ENCODE measurements around the gene DZIP3.
A peak's percentile ranks its signal among the peaks of the same experiment; 100 is the strongest.

The DZIP3 gene

DNA sequence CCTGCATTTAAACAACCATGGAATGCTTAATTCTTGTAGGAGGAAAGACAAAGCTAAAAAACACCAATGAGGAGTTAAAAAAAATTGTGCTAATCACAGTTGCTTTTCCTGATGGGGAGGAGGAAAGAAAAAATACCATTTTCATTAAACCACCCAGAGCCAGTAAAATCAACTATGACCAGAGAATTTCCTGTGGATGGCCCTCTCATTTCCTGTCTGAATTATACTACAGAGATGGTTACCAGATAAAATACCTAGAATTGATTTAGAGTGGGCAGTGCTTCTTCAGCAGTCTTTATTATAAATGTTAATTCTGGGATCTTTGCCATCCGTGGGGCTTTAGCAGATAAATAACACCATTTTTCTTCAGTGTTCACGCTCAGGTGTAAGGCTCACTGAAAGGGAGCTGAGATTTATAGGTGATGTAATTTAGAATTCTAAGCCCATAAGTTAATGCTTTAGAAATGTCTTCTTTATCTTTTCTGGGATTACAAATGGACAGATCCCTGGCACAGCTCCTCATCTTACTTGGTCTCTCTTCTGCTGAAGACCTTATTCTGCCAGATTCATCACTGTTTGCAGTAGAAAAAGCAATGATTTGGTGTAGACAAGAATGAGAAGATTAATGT lies 129.8 kb downstream of the DZIP3 start:
- 0 out of 3 replicates have a peak, but pooled peaks have one; percentile 32 for ATAC-seq
- TF ChIP-seq TOX (CRISPR knock-in tag; IDR thresholded peaks at IDR 0.05; ENCODE audit: borderline replicate concordance) = no peak
- no peak for TF ChIP-seq CSDC2 (CRISPR knock-in tag; IDR thresholded peaks at IDR 0.05)
- TF ChIP-seq ESRRG (CRISPR knock-in tag; IDR thresholded peaks at IDR 0.05) = no peak

DNA sequence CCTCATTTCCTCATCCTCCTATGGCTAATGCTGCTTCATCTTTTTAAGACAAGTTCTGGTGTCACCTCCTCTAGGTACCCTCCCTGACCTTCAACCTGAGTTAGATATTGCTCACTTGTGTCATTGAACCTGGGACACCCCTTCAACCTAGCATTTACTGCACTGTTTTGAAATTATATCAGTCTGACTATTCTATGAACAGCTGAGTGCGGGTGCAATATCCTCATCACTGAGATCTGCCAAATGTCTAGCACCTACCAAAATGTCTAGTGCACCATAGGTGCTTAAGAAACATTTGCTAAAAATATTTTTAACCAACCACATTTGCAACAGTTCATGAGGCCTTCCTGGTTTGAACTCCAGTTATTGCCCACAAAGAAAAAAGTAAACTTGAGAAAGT lies 133.2 kb downstream of the DZIP3 start:
- TF ChIP-seq ZFP3 (CRISPR knock-in tag; IDR thresholded peaks at IDR 0.05) (no peak), ISL1 (CRISPR knock-in tag; IDR thresholded peaks at IDR 0.05) (no peak), ZC3H10 (CRISPR knock-in tag; IDR thresholded peaks at IDR 0.05) (no peak), SNAI2 (CRISPR knock-in tag; IDR thresholded peaks at IDR 0.05) (no peak), RARB (CRISPR knock-in tag; IDR thresholded peaks at IDR 0.05) (no peak), ZFP30 (CRISPR knock-in tag; IDR thresholded peaks at IDR 0.05) (no peak)
- TF ChIP-seq, protein P1, sequence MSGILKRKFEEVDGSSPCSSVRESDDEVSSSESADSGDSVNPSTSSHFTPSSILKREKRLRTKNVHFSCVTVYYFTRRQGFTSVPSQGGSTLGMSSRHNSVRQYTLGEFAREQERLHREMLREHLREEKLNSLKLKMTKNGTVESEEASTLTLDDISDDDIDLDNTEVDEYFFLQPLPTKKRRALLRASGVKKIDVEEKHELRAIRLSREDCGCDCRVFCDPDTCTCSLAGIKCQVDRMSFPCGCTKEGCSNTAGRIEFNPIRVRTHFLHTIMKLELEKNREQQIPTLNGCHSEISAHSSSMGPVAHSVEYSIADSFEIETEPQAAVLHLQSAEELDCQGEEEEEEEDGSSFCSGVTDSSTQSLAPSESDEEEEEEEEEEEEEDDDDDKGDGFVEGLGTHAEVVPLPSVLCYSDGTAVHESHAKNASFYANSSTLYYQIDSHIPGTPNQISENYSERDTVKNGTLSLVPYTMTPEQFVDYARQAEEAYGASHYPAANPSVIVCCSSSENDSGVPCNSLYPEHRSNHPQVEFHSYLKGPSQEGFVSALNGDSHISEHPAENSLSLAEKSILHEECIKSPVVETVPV (CRISPR knock-in tag; IDR thresholded peaks at IDR 0.05) = no peak
- TF ChIP-seq, protein P2, sequence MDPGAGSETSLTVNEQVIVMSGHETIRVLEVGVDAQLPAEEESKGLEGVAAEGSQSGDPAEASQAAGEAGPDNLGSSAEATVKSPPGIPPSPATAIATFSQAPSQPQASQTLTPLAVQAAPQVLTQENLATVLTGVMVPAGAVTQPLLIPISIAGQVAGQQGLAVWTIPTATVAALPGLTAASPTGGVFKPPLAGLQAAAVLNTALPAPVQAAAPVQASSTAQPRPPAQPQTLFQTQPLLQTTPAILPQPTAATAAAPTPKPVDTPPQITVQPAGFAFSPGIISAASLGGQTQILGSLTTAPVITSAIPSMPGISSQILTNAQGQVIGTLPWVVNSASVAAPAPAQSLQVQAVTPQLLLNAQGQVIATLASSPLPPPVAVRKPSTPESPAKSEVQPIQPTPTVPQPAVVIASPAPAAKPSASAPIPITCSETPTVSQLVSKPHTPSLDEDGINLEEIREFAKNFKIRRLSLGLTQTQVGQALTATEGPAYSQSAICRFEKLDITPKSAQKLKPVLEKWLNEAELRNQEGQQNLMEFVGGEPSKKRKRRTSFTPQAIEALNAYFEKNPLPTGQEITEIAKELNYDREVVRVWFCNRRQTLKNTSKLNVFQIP (CRISPR knock-in tag; IDR thresholded peaks at IDR 0.05; ENCODE audit: borderline replicate concordance, low read depth) = no peak
- ATAC-seq = no peak

DNA sequence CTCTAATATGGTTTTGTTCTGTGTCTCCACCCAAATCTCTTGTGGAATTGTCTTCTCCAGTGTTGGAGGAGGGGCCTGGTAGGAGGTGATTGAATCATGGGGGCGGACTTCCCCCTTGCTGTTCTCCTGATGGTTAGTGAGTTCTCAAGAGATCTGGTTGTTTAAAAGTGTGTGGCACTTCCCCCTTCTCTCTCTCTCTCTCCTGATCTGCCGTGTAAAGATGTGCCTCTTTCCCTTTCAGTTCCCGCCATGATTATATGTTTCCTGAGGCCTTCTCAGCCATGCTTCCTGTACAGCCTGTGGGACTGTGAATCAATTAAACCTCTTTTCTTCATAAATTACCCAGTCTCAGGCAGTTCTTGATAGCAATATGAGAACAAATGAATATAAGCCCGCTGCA lies 134.6 kb downstream of the DZIP3 start:
- no peak for ATAC-seq

DNA sequence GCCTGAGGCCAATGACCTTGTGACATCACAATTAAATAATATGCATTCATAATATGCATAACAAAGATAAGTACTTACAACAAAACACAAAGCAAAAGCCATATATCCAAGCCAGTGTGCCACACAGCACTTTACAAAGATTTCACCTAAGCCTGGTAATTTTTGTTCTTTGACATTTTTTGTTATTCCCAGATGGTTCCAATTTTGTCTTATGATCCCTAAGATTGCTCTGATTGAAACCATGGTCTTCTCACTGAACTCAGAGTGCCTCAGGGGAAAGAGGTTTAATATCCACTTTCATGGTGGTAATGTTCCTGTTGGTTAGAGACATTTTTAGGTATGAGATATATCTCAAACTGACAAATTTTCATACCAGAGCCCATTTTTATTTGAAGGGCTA lies 138.6 kb downstream of the DZIP3 start:
- ATAC-seq = no peak
- TF ChIP-seq ZNF565 (CRISPR knock-in tag; conservative IDR thresholded peaks at IDR 0.05; ENCODE audit: low read depth) = no peak
- TF ChIP-seq OSR1 (CRISPR knock-in tag; IDR thresholded peaks at IDR 0.05) = no peak
- TF ChIP-seq, protein P2 (CRISPR knock-in tag; IDR thresholded peaks at IDR 0.05; ENCODE audit: borderline replicate concordance, low read depth) = no peak
- TF ChIP-seq, protein P3, sequence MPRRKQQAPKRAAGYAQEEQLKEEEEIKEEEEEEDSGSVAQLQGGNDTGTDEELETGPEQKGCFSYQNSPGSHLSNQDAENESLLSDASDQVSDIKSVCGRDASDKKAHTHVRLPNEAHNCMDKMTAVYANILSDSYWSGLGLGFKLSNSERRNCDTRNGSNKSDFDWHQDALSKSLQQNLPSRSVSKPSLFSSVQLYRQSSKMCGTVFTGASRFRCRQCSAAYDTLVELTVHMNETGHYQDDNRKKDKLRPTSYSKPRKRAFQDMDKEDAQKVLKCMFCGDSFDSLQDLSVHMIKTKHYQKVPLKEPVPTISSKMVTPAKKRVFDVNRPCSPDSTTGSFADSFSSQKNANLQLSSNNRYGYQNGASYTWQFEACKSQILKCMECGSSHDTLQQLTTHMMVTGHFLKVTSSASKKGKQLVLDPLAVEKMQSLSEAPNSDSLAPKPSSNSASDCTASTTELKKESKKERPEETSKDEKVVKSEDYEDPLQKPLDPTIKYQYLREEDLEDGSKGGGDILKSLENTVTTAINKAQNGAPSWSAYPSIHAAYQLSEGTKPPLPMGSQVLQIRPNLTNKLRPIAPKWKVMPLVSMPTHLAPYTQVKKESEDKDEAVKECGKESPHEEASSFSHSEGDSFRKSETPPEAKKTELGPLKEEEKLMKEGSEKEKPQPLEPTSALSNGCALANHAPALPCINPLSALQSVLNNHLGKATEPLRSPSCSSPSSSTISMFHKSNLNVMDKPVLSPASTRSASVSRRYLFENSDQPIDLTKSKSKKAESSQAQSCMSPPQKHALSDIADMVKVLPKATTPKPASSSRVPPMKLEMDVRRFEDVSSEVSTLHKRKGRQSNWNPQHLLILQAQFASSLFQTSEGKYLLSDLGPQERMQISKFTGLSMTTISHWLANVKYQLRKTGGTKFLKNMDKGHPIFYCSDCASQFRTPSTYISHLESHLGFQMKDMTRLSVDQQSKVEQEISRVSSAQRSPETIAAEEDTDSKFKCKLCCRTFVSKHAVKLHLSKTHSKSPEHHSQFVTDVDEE (CRISPR knock-in tag; IDR thresholded peaks at IDR 0.05) = no peak
- TF ChIP-seq TCF4 (CRISPR knock-in tag; IDR thresholded peaks at IDR 0.05; ENCODE audit: borderline replicate concordance) = no peak
- no peak for TF ChIP-seq TOX (CRISPR knock-in tag; IDR thresholded peaks at IDR 0.05; ENCODE audit: borderline replicate concordance)
- TF ChIP-seq GLIS3 (CRISPR knock-in tag; IDR thresholded peaks at IDR 0.05) = no peak
- TF ChIP-seq, protein P1 (CRISPR knock-in tag; IDR thresholded peaks at IDR 0.05) = no peak

More for the DNA sequence above, 134.6 kb downstream of the DZIP3 start:
- no peak for TF ChIP-seq CSDC2 (CRISPR knock-in tag; IDR thresholded peaks at IDR 0.05)
- no peak for TF ChIP-seq RARB (CRISPR knock-in tag; IDR thresholded peaks at IDR 0.05)
- no peak for TF ChIP-seq ZC3H10 (CRISPR knock-in tag; IDR thresholded peaks at IDR 0.05)
- TF ChIP-seq ZFP30 (CRISPR knock-in tag; IDR thresholded peaks at IDR 0.05) = no peak
- no peak for TF ChIP-seq PPARA (CRISPR knock-in tag; IDR thresholded peaks at IDR 0.05; ENCODE audit: borderline replicate concordance)
- TF ChIP-seq SNAI2 (CRISPR knock-in tag; IDR thresholded peaks at IDR 0.05) = no peak
- TF ChIP-seq, protein P3 (CRISPR knock-in tag; IDR thresholded peaks at IDR 0.05) = no peak
- TF ChIP-seq BACH2 (CRISPR knock-in tag; IDR thresholded peaks at IDR 0.05; ENCODE audit: borderline replicate concordance) = no peak
- no peak for TF ChIP-seq ARNTL (CRISPR knock-in tag; IDR thresholded peaks at IDR 0.05; ENCODE audit: borderline replicate concordance, low read depth)
